Kidney (tissue), 14 donors: Measurements from ENCODE around the gene LUZP1. TPM values are rescaled to one million over a fixed set of nuclear protein-coding genes. Genes with fewer than 3 reads are reported as not detected.
A peak's percentile ranks its signal among the peaks of the same experiment; 100 is the strongest.

ENCODE experiments used
- DNase-seq, 5 donors: peaks; one replicate each; pipeline ENCODE4 v3.0.0-alpha.2; 2013 to 2020
- FAIRE-seq: peaks from 2 replicates; lab custom pipeline; 2012; peaks lifted over from hg19 to GRCh38; lab: Jason Lieb, UNC
- H3K27ac ChIP-seq, 2 donors: one replicate each; pipeline ENCODE4 v1.7.0; 2013; ENCODE audit warnings: low read depth in 2 of 2, low read length in 2 of 2, inconsistent platforms in 1 of 2
- H3K27me3 ChIP-seq: one replicate; pipeline ENCODE4 v1.7.1; 2013; ENCODE audit warnings: low read length, inconsistent platforms; ENCODE audit not compliant: control insufficient read depth, insufficient read depth
- H3K36me3 ChIP-seq, 3 donors: one replicate each; pipeline versions ENCODE4 v1.7.0 to v1.7.1; 2013; ENCODE audit warnings: low read length in 3 of 3, control low read depth in 1 of 3, inconsistent platforms in 1 of 3; ENCODE audit not compliant: insufficient read depth in 3 of 3, control insufficient read depth in 2 of 3
- H3K4me1 ChIP-seq, 3 donors: one replicate each; pipeline versions ENCODE4 v1.7.0 to v1.7.1; 2013; ENCODE audit warnings: low read length in 3 of 3, inconsistent platforms in 1 of 3, low read depth in 1 of 3; ENCODE audit not compliant: control insufficient read depth in 2 of 3, insufficient read depth in 2 of 3
- H3K4me3 ChIP-seq, 3 donors: one replicate each; pipeline versions ENCODE4 v1.7.0 to v1.8.1; 2013; ENCODE audit warnings: low read length in 3 of 3, control low read depth in 1 of 3, inconsistent platforms in 1 of 3
- H3K9ac ChIP-seq, 3 donors: one replicate each; pipeline versions ENCODE4 v1.7.0 to v1.7.1; 2013; ENCODE audit warnings: low read length in 3 of 3, control low read depth in 1 of 3, inconsistent platforms in 1 of 3
- H3K9me3 ChIP-seq, 3 donors: one replicate each; pipeline versions ENCODE4 v1.7.0 to v1.7.1; 2013; ENCODE audit warnings: low read length in 3 of 3, control low read depth in 1 of 3, inconsistent platforms in 1 of 3; ENCODE audit not compliant: control insufficient read depth in 2 of 3, insufficient read depth in 1 of 3
- CTCF ChIP-seq: IDR thresholded peaks from 3 replicates; pipeline ENCODE4 v1.5.1; 2012; ENCODE audit warnings: mild to moderate bottlenecking, moderate library complexity, borderline replicate concordance; ENCODE audit not compliant: insufficient read depth; ENCODE audit errors: extremely low read depth
- intact Hi-C: fragments of 100-400 bp; cut with DNase I; formaldehyde crosslinking; loops from one replicate; pipeline ENCODE4 v1.11.1; 2022
- polyA plus RNA-seq: library from polyadenylated mRNA; stranded (reverse); fragments of 350-450 nt; fragmentation: Illumina TruSeq; extraction: RNeasy Lipid Tissue Mini Kit (QIAGEN cat#74804); gene quantifications from one replicate; pipeline ENCODE4 v1.2.3, GENCODE V29; 2014; ENCODE audit warnings: low read depth, low replicate concordance; ENCODE audit not compliant: insufficient read depth
- total RNA-seq: library from RNA; stranded (reverse); fragmentation: NEBNext Ultra II Directional; extraction: Animal tissue kit (Norgen Biotek cat#: 25700); gene quantifications from one replicate; pipeline ENCODE4 v1.2.1, GENCODE V29; 2021
- donor health status: control.
- donor health status: control.
- donor health status: control.
- donor health status: control.
- donor health status: control.
- donor health status: DM: yes; HTN: yes; CAD: no.
- donor health status: Normal renal cell carcinoma (clear cell type).

LUZP1 gene
- total and polyA plus RNA-seq, 2 donors from 2014 or later = 6.7 to 39.0 TPM

GRCh38 chr1:23211955-23212354, 43.3 kb upstream of the LUZP1 start:
- H3K27ac ChIP-seq = no peak overlapping the region
- no peak for FAIRE-seq

GRCh38 chr1:23210963-23211362, 42.3 kb upstream of the LUZP1 start:
- Histone ChIP-seq H3K4me3 (no peak overlapping the region), H3K4me1 (no peaks in the 10 kb centered on the region), H3K36me3 (no peaks in the 10 kb centered on the region), H3K27me3 (no peaks in the 10 kb centered on the region), H3K9me3 (no peaks in the 10 kb centered on the region), H3K27ac (no peak overlapping the region), H3K9ac (no peak overlapping the region)
- no peak for DNase-seq
- no peak for FAIRE-seq
- no peak for TF ChIP-seq CTCF
- intact Hi-C loops = no loop called here

More at GRCh38 chr1:23211955-23212354, 43.3 kb upstream of the LUZP1 start:
- H3K9ac ChIP-seq = no peak overlapping the region
- no peaks in the 10 kb centered on the region for H3K27me3 ChIP-seq
- H3K4me3 ChIP-seq = no peak overlapping the region
- intact Hi-C loops = no loop called here
- no peak for TF ChIP-seq CTCF
- no peaks in the 10 kb centered on the region for H3K4me1 ChIP-seq
- DNase-seq = no peak
- H3K36me3 ChIP-seq = no peaks in the 10 kb centered on the region
- no peaks in the 10 kb centered on the region for H3K9me3 ChIP-seq

- H3K27me3 ChIP-seq = no peaks in the 10 kb centered on the region
- intact Hi-C loops = no loop called here
- no peak for TF ChIP-seq CTCF
These were observed 41.7 kb upstream of the LUZP1 start for GRCh38 chr1:23210351-23210785.

GRCh38 chr1:23209770-23210169, 41.1 kb upstream of the LUZP1 start:
- FAIRE-seq = no peak
- Histone ChIP-seq H3K9ac (no peak overlapping the region), H3K27ac (no peak overlapping the region), H3K4me1 (no peaks in the 10 kb centered on the region), H3K4me3 (no peak overlapping the region), H3K36me3 (no peaks in the 10 kb centered on the region), H3K27me3 (no peaks in the 10 kb centered on the region), H3K9me3 (no peaks in the 10 kb centered on the region)
- no peak for TF ChIP-seq CTCF
- no peak for DNase-seq
- intact Hi-C loops = no loop called here

More at GRCh38 chr1:23210351-23210785, 41.7 kb upstream of the LUZP1 start:
- DNase-seq (peak in 2 of 5 donors; percentile 34 to 40), FAIRE-seq (no peak)
- Histone ChIP-seq H3K9me3 (no peaks in the 10 kb centered on the region), H3K4me3 (no peak overlapping the region), H3K4me1 (no peaks in the 10 kb centered on the region), H3K36me3 (no peaks in the 10 kb centered on the region), H3K27ac (no peak overlapping the region), H3K9ac (no peak overlapping the region)
